GM23248 (cell line): Measurements from ENCODE around the gene TCF4.

ENCODE experiments used
- EZH2 ChIP-seq: fragments of 200-600 bp; sonication (generic); IDR thresholded peaks from 2 replicates; pipeline ENCODE4 v1.6.1; 2018; ENCODE audit warnings: antibody characterized with exemption, mild to moderate bottlenecking; ENCODE audit not compliant: insufficient read depth, poor library complexity, severe bottlenecking
- EZH2phosphoT487 ChIP-seq: fragments of 200-600 bp; sonication (generic); IDR thresholded peaks from 2 replicates; pipeline ENCODE4 v1.6.1; 2018; ENCODE audit warnings: antibody characterized with exemption, moderate library complexity, mild to moderate bottlenecking, low read depth; ENCODE audit not compliant: insufficient read depth

GRCh38 chr18:55487997-55488396 is 100.0 kb downstream of the TCF4 start:
- TF ChIP-seq EZH2: no peak
- no peak for TF ChIP-seq EZH2phosphoT487
